ENCODE data around the gene ADCY9.
"Not testable (repeated sequence)": the region's sequence is repeated elsewhere in the genome, so short reads cannot be mapped to it uniquely, and the experiment has no call there.

The ADCY9 gene

DNA sequence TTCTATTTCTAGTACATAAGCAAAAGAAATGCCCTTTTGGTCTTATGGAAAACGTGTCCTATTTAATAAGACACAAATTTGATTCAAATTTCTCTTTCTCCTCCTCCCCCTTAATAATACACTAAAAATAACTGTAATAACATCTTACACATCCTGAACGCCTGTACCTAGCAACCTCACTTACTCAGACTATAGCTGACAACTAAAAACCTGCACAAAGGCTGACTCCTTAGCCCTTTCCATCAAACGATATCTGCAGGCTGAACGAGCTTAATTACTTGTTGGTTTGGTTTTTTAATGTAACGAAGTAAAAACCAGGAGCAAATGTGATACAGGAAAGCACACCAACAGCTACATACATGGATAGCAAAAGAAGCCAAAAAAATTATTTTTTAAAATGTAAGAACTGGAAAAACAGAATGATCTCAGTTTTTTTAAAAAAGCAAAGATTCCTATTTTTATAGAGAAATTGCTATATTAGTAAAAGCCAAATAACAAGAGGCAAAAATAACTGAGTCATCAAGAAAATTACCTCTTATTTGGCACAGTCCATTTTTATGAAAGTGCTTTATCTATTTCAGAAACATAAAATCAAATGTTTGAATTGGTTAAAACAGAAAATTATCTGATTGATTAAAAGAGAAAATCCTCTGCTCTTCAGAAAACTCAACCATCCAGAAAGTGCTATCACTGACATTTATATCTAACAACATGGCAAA, 23.5 kb downstream of the ADCY9 start:
- DNase-seq = no peak

- no peak for DNase-seq
Observed at GRCh38 chr16:4091240-4092012, 24.8 kb downstream of the ADCY9 start.

GRCh38 chr16:4090351-4090851, 25.8 kb downstream of the ADCY9 start:
- DNase-seq = no peak

DNA sequence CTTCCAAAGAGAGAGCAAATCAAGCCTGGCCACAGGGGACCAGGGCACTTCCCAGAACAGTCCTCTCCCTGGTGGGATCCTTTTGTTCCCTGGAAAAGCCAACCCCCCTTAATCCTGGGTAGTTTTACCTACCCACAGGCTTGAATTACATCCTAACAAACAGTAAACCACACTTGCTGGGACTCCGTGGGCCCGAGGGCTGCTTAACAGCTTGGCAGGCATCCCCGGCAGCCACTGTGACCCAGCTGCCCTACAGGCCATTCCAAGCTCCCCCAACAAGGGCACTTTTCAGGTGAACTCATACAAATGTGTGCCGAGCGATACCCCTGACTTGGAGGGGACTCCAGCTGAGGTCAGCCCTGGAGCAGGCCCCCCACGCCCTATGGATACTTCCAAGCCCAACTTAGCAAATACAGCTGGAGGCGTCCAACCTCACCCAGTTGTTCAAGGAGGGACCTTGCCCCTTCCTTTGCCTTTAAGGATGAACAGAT, 26.4 kb downstream of the ADCY9 start:
- DNase-seq = no peak

DNA sequence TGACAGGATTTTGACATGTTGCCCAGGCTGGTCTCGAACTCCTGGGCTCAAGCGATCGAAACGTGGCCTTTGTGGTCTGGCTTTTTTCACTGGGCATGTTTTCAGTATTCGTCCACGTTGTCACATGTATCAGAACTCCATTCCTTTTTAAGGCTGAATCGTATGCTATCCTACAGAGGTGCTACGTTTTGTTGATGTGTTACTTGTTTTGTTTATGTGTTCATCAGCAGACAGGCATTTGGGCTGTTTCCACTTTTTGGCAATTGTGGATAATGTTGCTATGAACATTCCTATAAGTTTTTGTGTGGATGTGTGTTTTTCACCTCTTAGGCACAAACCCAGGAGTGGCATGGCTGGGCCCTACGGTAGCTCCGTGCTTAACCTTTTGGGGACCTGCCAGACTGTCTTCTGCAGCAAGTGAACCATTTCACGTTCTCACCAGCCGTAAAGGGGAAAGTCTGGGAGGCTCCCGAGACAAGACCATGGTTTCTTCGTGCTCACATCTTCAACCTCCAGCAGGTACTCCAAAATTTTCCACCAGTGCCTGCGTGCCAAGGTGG, 26.9 kb downstream of the ADCY9 start:
- no peak for DNase-seq

- no peak for DNase-seq
Observed at GRCh38 chr16:4087990-4088577, 28.2 kb downstream of the ADCY9 start.

DNA sequence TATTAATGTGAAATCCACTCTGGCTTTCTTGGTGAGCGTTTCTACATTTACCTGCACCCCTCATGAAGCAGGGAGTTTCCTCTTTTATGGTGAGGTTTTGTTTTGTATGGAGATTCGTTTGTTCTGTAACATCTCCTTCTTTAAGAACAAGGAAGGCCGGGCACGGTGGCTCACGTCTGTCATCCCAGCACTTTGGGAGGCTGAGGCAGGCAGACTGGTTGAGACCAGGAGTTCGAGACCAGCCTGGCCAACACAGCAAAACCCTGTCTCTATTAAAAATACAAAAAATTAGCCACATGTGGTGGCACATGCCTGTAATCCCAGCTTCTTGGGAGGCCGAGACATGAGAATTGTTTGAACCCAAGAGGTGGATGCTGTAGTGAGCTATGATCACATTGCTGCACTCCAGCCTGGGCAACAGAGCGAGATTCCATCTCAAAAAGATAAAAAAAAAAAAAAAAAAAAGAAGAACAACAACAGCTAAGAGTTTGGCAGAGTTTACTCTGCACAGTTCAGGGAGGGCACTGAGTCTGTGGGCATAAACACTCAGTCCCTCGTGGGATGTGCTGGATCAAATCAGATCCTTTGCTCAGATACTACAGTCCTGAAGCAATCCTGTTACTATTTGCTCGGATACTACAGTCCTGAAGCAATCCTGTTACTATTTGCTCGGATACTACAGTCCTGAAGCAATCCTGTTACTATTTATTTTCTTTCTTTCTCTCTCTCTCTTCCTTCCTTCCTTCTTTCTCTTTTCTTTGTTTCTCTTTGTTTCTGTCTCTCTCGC, 28.9 kb downstream of the ADCY9 start:
- no peak for DNase-seq

GRCh38 chr16:4086153-4086552, 30.1 kb downstream of the ADCY9 start:
- DNase-seq = no peak

DNA sequence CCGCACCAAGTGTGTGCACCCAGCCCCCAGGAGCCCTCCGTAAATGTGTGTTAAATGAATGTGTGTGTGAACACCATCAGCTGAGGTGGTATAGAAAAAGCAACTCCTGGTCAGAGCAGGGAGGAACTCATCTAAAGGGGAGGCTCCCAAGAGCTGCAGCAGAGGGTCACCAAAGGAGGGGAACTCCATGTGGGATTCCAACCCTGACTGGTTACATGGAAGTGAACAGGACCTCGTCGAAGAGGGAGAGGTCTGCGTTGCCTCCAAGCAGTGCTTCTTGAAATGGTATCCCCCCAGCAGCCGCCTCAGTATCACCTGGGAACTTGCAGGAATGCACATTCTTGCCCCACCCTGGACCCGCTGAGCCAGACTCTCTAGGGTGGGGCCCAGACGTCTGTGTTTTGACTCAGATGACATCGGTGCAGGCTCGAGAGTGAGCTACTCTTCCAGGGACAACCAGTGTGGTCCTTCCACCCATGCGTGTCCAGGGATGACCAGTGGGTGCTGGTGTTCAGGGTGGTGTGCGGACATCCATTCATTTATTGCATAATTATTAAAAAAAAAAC, 30.8 kb downstream of the ADCY9 start:
- no peak for DNase-seq

DNA sequence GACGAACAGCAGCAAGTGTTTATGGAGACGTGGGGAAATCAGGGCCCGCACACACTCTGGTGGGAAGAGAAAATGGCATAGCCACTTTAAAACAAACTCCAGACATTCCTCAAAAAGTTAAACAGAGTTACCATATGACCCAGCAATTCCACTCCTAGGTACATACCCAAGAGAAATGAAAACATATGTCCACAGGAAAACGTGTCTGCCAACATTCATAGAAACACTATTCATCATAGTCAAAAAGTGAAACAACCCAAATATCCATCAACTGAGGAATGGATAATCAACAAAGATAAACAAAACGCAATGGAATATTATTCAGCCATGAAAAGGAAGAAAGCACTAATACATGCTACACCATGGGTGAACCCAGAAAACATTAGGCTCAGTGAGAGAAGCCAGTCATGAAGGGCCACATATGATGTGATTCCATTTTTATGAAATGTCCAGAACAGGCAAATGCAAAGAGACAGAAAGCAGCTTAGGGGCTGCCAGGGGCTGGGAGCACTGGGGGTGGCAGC, 32.8 kb downstream of the ADCY9 start:
- DNase-seq = no peak

GRCh38 chr16:4082474-4083044, 33.7 kb downstream of the ADCY9 start:
- no peak for DNase-seq

- no peak for DNase-seq
Observed at GRCh38 chr16:4081521-4082021, 34.7 kb downstream of the ADCY9 start.

- DNase-seq = no peak
Observed at GRCh38 chr16:4081047-4081446, 35.2 kb downstream of the ADCY9 start.

GRCh38 chr16:4077174-4077649, 39.0 kb downstream of the ADCY9 start:
- no peak for DNase-seq

- DNase-seq = no peak
Observed at GRCh38 chr16:4075534-4075933, 40.7 kb downstream of the ADCY9 start.

DNA sequence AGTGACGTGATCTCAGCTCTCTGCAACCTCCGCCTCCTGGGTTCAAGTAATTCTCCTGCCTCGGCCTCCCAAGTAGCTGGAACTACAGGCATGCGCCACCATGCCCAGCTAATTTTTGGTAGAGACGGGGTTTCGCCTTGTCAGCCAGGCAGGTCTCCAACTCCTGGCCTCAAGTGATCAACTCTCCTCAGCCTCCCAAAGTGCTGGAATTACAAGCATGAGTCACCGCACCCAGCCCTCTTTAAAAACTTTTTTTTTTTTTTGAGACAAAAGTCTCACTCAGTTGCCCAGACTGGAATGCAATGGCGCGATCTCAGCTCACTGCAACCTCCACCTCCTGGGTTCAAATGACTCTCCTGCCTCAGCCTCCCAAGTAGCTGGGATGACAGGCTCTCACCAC, 43.1 kb downstream of the ADCY9 start:
- DNase-seq = not testable (repeated sequence)

DNA sequence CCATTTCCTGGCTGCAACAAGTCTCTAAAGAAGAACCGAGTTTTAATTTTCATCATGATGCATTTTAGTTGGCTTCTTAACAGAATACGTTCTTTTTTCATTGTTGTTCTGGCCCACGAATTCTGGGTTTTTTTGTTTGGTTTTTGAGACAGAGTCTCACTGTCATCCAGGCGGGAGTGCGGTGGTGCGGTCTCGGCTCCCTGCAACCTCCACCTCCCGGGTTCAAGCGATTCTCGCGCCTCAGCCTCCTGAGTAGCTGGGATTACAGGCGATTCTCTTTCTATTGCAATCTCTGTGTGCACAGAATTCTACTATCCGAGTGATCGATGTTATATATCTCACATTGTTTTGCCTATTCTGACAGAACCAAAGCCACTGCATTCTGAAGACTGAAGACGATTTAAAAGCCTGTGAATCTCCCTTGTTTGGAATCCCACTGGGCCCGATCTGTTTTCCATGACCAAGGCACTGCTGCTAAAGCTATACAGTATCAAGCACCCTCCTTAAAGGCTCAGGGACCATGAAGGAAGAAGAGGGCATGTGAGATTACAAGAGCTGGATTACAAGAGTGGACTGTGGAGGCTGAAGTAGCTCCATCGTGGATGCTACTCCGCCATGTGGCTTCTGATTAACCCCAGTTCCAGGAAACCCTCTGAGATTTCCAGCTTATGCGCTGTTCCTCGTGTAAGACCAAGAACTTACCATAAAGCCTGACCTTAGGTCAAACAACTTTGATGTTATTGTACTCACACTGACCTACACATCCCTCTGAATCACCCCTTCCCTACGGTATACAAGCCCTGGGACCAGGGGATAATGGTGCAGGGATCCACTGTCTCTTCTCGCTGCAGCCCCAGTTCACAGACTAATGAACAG, 44.3 kb downstream of the ADCY9 start:
- DNase-seq = no peak

GRCh38 chr16:4070936-4071335, 45.3 kb downstream of the ADCY9 start:
- DNase-seq = no peak

GRCh38 chr16:4067262-4068001, 48.8 kb downstream of the ADCY9 start:
- DNase-seq = no peak

Data from 8988T (cell line).